Natural killer cell (primary cell): ENCODE results near the gene CRACR2A. TPM values are rescaled to one million over a fixed set of nuclear protein-coding genes. Genes with fewer than 3 reads are reported as not detected.

Experiments used
- ATAC-seq, 3 donors: fragments of 150-1000 bp in 2 of 3; fragments of 200-7000 bp in 1 of 3; cut with Tn5 transposase; 1 replicate in 1 of 3; 2 replicates in 2 of 3; pipeline ENCODE4 v1.10.0; 2021; ENCODE audit warnings: mild to moderate bottlenecking in 2 of 3, moderate library complexity in 2 of 3
- DNase-seq, 2 donors: peaks; one replicate each; pipeline versions ENCODE4 v3.0.0 to v3.0.0-alpha.2; 2013 to 2021; ENCODE audit warnings: mixed read lengths in 1 of 2
- H3K27ac ChIP-seq: one replicate; pipeline ENCODE4 v1.5.1; 2013; ENCODE audit warnings: mild to moderate bottlenecking, low read length
- H3K27me3 ChIP-seq: one replicate; pipeline ENCODE4 v1.6.1; 2013; ENCODE audit warnings: low read length; ENCODE audit not compliant: control insufficient read depth, insufficient read depth
- H3K36me3 ChIP-seq: one replicate; pipeline ENCODE4 v1.6.1; 2013; ENCODE audit warnings: low read length; ENCODE audit not compliant: control insufficient read depth, insufficient read depth
- H3K4me1 ChIP-seq: one replicate; pipeline ENCODE4 v1.6.1; 2013; ENCODE audit warnings: low read length; ENCODE audit not compliant: control insufficient read depth, insufficient read depth
- H3K4me3 ChIP-seq: one replicate; pipeline ENCODE4 v1.5.1; 2013; ENCODE audit warnings: low read length
- H3K9me3 ChIP-seq: one replicate; pipeline ENCODE4 v1.6.1; 2013; ENCODE audit warnings: low read length; ENCODE audit not compliant: control insufficient read depth, insufficient read depth
- H3K27ac Mint-ChIP-seq, 2 donors: one replicate each; pipeline ENCODE4 v1.8.0; 2022; ENCODE audit warnings: mild to moderate bottlenecking in 2 of 2, mixed read lengths in 2 of 2, moderate library complexity in 1 of 2
- H3K27me3 Mint-ChIP-seq, 2 donors: one replicate each; pipeline ENCODE4 v1.8.0; 2022; ENCODE audit warnings: low read depth in 2 of 2, mixed read lengths in 2 of 2
- H3K36me3 Mint-ChIP-seq: one replicate; pipeline ENCODE4 v1.8.0; 2022; ENCODE audit warnings: mixed read lengths
- H3K4me1 Mint-ChIP-seq, 2 donors: one replicate each; pipeline ENCODE4 v1.8.0; 2022; ENCODE audit warnings: mixed read lengths in 2 of 2
- H3K4me3 Mint-ChIP-seq: one replicate; pipeline ENCODE4 v1.8.0; 2022; ENCODE audit warnings: mild to moderate bottlenecking, moderate library complexity, mixed read lengths
- H3K9me3 Mint-ChIP-seq, 2 donors: one replicate each; pipeline ENCODE4 v1.8.0; 2022; ENCODE audit warnings: mixed read lengths in 2 of 2
- CTCF ChIP-seq: fragments of 200-600 bp; IDR thresholded peaks from one replicate; pipeline ENCODE4 v1.8.0; 2022; ENCODE audit warnings: antibody characterized with exemption
- whole genome bisulfite sequencing: methylation state at CpG from one replicate; pipeline ENCODE4 v1.1.7; 2013; ENCODE audit warnings: missing lambda C conversion rate; ENCODE audit not compliant: insufficient coverage; 5-methylcytosine and 5-hydroxymethylcytosine counted together
- intact Hi-C: fragments of 100-400 bp; cut with micrococcal nuclease; formaldehyde crosslinking; loops from one replicate; pipeline ENCODE4 v1.14.2; 2022
- total RNA-seq, 4 donors: library from RNA; stranded (reverse); fragments of 120-200 nt in 1 of 4; gene quantifications; one replicate each; pipeline versions ENCODE4 v1.2.3 to v1.2.4, GENCODE V29; 2013 to 2022

The CRACR2A gene
- total RNA-seq, 3 donors from 2014 or later (not counting 1 experiment from before 2014, with no cell fraction given): 59.8 to 94.4 (median 80.5) TPM

GRCh38 chr12:3646561-3647241 is 106.2 kb downstream of the CRACR2A start:
- DNase-seq (no peak), ATAC-seq (no peak)
- no peak overlapping the region for H3K4me3 Mint-ChIP-seq
- H3K9me3 ChIP-seq: no peaks in the 10 kb centered on the region
- H3K4me3 ChIP-seq: no peak overlapping the region
- no peaks in the 10 kb centered on the region for H3K9me3 Mint-ChIP-seq
- H3K27me3 ChIP-seq: no peaks in the 10 kb centered on the region
- TF ChIP-seq CTCF: no peak
- H3K4me1 ChIP-seq: no peaks in the 10 kb centered on the region
- intact Hi-C loops: no loop called here
- no peaks in the 10 kb centered on the region for H3K27me3 Mint-ChIP-seq
- WGBS: 67% methylated on average over 11 of the region's 12 CpGs
- H3K36me3 Mint-ChIP-seq: peaks cover 24% of the 10 kb centered on the region
- H3K27ac ChIP-seq: no peak overlapping the region
- H3K4me1 Mint-ChIP-seq: no peaks in the 10 kb centered on the region
- peaks cover 47% of the 10 kb centered on the region for H3K36me3 ChIP-seq
- H3K27ac Mint-ChIP-seq: no peak overlapping the region

GRCh38 chr12:3645091-3645490 is 107.8 kb downstream of the CRACR2A start:
- no peaks in the 10 kb centered on the region for H3K9me3 ChIP-seq
- intact Hi-C loops: no loop called here
- H3K27ac Mint-ChIP-seq: peak overlapping the region in 1 of 2 donors; percentile 21
- no peaks in the 10 kb centered on the region for H3K4me1 ChIP-seq
- H3K9me3 Mint-ChIP-seq: no peaks in the 10 kb centered on the region
- ATAC-seq (no peak), DNase-seq (no peak)
- H3K36me3 ChIP-seq: peaks cover 40% of the 10 kb centered on the region
- no peaks in the 10 kb centered on the region for H3K27me3 ChIP-seq
- WGBS: 97% methylated on average over 4 of the region's 4 CpGs
- no peaks in the 10 kb centered on the region for H3K4me1 Mint-ChIP-seq
- H3K27ac ChIP-seq: no peak overlapping the region
- no peak for TF ChIP-seq CTCF
- no peaks in the 10 kb centered on the region for H3K27me3 Mint-ChIP-seq
- H3K4me3 ChIP-seq: no peak overlapping the region
- peaks cover 34% of the 10 kb centered on the region for H3K36me3 Mint-ChIP-seq
- no peak overlapping the region for H3K4me3 Mint-ChIP-seq

GRCh38 chr12:3644104-3644503 is 108.8 kb downstream of the CRACR2A start:
- TF ChIP-seq CTCF: no peak
- Histone ChIP-seq H3K27ac (no peak overlapping the region), H3K4me3 (no peak overlapping the region), H3K9me3 (no peaks in the 10 kb centered on the region), H3K4me1 (no peaks in the 10 kb centered on the region), H3K36me3 (peaks cover 40% of the 10 kb centered on the region), H3K27me3 (no peaks in the 10 kb centered on the region)
- H3K27ac Mint-ChIP-seq: no peak overlapping the region
- no peak overlapping the region for H3K4me3 Mint-ChIP-seq
- H3K4me1 Mint-ChIP-seq: no peaks in the 10 kb centered on the region
- no peak for DNase-seq
- no peaks in the 10 kb centered on the region for H3K9me3 Mint-ChIP-seq
- 95% methylated on average over 8 of the region's 8 CpGs for WGBS
- intact Hi-C loops: no loop called here
- H3K36me3 Mint-ChIP-seq: peaks cover 34% of the 10 kb centered on the region
- ATAC-seq: no peak
- no peaks in the 10 kb centered on the region for H3K27me3 Mint-ChIP-seq
